HepG2 (cell line): ENCODE data around the gene C3orf85. TPM values are rescaled to one million over a fixed set of nuclear protein-coding genes. Genes with fewer than 3 reads are reported as not detected.
"Not testable (repeated sequence)": the region's sequence is repeated elsewhere in the genome, so short reads cannot be mapped to it uniquely, and the experiment has no call there.

Experiments
- ATAC-seq: fragments of 200-7000 bp; cut with Tn5 transposase; 3 replicates; pipeline ENCODE4 v1.9.1; 2020; ENCODE audit warnings: mild to moderate bottlenecking, moderate library complexity
- BruUV-seq: library from RNA; stranded (reverse); fragments of 400-500 nt; replicated peaks from 2 replicates; lab custom pipeline; 2021; lab: Mats Ljungman, UMichigan
- CTCF ChIA-PET: fragments of 300-600 bp; formaldehyde crosslinking; extraction: SDS; loops from one replicate; lab custom pipeline; 2021; ENCODE audit warnings: low total read pairs, inconsistent platforms, low intra/inter-chr PET ratio; lab: Yijun Ruan, JAX
- POLR2A ChIA-PET: fragments of 350-600 bp; sonication (Branson Sonifier 250); formaldehyde crosslinking; loops from one replicate; lab custom pipeline; 2020; ENCODE audit warnings: antibody characterized with exemption, inconsistent platforms; lab: Yijun Ruan, JAX
- DNase-seq: peaks from one replicate; pipeline ENCODE4 v3.0.0-alpha.2; 2015; ENCODE audit warnings: low spot score
- FAIRE-seq: peaks from 3 replicates; lab custom pipeline; 2011; peaks lifted over from hg19 to GRCh38; lab: Jason Lieb, UNC
- H2AFZ ChIP-seq: one replicate; pipeline ENCODE4 v1.6.1; 2011; ENCODE audit warnings: low read length, inconsistent platforms
- H3K27ac ChIP-seq: fragments of 300-600 bp; 3 replicates; pipeline ENCODE4 v1.8.0; 2011; ENCODE audit warnings: mixed run types, mild to moderate bottlenecking, mixed read lengths, low read length, inconsistent platforms; ENCODE audit not compliant: insufficient read depth; ENCODE audit errors: extremely low read length
- H3K27me3 ChIP-seq, 2 experiments: fragments of 200-600 bp in 1 of 2; 2 replicates in 1 of 2; 3 replicates in 1 of 2; pipeline versions ENCODE4 v1.6.0 to v1.8.0; 2011; ENCODE audit warnings: low read length in 2 of 2, mild to moderate bottlenecking in 2 of 2, moderate library complexity in 2 of 2, inconsistent platforms in 1 of 2; ENCODE audit not compliant: insufficient read depth in 2 of 2, control insufficient read depth in 1 of 2
- H3K36me3 ChIP-seq, 2 experiments: fragments of 200-600 bp in 1 of 2; replicated peaks in 1 of 2; 2 replicates in 1 of 2; 3 replicates in 1 of 2; pipeline versions ENCODE4 v1.5.1 to v1.8.0; 2011; ENCODE audit warnings: low read length in 2 of 2, inconsistent platforms in 1 of 2; ENCODE audit not compliant: insufficient read depth in 2 of 2, control insufficient read depth in 1 of 2
- H3K4me1 ChIP-seq: 2 replicates; pipeline ENCODE4 v1.5.1; 2012; ENCODE audit warnings: low read length, inconsistent platforms; ENCODE audit not compliant: insufficient read depth
- H3K4me2 ChIP-seq: 2 replicates; pipeline ENCODE4 v1.6.0; 2011; ENCODE audit warnings: low read depth, low read length, inconsistent platforms
- H3K4me3 ChIP-seq, 3 experiments: fragments of 200-600 bp in 1 of 3; sonication (generic), shearing (Covaris generic) in 1 of 3; replicated peaks in 1 of 3; 2 replicates each; pipeline ENCODE4 v1.5.1; 2011 to 2016; ENCODE audit warnings: low read length in 3 of 3, inconsistent platforms in 2 of 3, low read depth in 2 of 3, mild to moderate bottlenecking in 2 of 3, control low read depth in 1 of 3, mixed read lengths in 1 of 3; ENCODE audit not compliant: insufficient read depth in 1 of 3
- H3K79me2 ChIP-seq: one replicate; pipeline ENCODE4 v1.6.1; 2011; ENCODE audit warnings: low read length, inconsistent platforms; ENCODE audit not compliant: insufficient read depth
- H3K9ac ChIP-seq: 2 replicates; pipeline ENCODE4 v1.6.0; 2011; ENCODE audit warnings: mild to moderate bottlenecking, low read depth, low read length, inconsistent platforms; ENCODE audit not compliant: insufficient read depth
- H3K9me3 ChIP-seq: 2 replicates; pipeline ENCODE4 v1.5.1; 2012; ENCODE audit warnings: mild to moderate bottlenecking, low read length
- H4K20me1 ChIP-seq: 2 replicates; pipeline ENCODE4 v1.6.0; 2011; ENCODE audit warnings: inconsistent platforms, mild to moderate bottlenecking, low read length, moderate library complexity; ENCODE audit not compliant: insufficient read depth
- DZIP1 ChIP-seq: sonication (generic); formaldehyde crosslinking; IDR thresholded peaks from 2 replicates; pipeline ENCODE4 v1.5.0; 2020; ENCODE audit warnings: mild to moderate bottlenecking, missing genetic modification reagents
- GABPB1 ChIP-seq: IDR thresholded peaks from 2 replicates; pipeline ENCODE4 v1.6.1; 2016; ENCODE audit warnings: mild to moderate bottlenecking, missing genetic modification reagents, moderate library complexity, missing compliant biosample characterization
- MIXL1 ChIP-seq: IDR thresholded peaks from 2 replicates; pipeline ENCODE4 v1.6.1; 2016
- ZBTB21 ChIP-seq: sonication (generic); formaldehyde crosslinking; IDR thresholded peaks from 2 replicates; pipeline ENCODE4 v1.4.0; 2020; ENCODE audit warnings: missing genetic modification reagents
- ZFAT ChIP-seq: sonication (generic); formaldehyde crosslinking; conservative IDR thresholded peaks from 2 replicates; pipeline ENCODE4 v1.8.1; 2023; ENCODE audit warnings: missing genetic modification reagents, inconsistent platforms
- ZGPAT ChIP-seq: IDR thresholded peaks from 2 replicates; pipeline ENCODE4 v1.6.1; 2016; ENCODE audit warnings: mild to moderate bottlenecking
- ZNF547 ChIP-seq: sonication (generic); formaldehyde crosslinking; IDR thresholded peaks from 2 replicates; pipeline ENCODE4 v1.5.1; 2020; ENCODE audit warnings: mild to moderate bottlenecking, missing genetic modification reagents
- ZNF652 ChIP-seq: IDR thresholded peaks from 2 replicates; pipeline ENCODE4 v1.6.1; 2016; ENCODE audit warnings: low read depth, borderline replicate concordance
- WGBS: methylation state at CpG from one replicate; pipeline ENCODE4 v1.1.6; 2017; ENCODE audit warnings: low lambda C conversion rate; 5-methylcytosine and 5-hydroxymethylcytosine counted together
- in situ Hi-C: cut with HindIII; loops from 2 replicates; pipeline ENCODE4 v1.10.0; 2017; ENCODE audit warnings: low pct_unique_long_range_greater_than_20kb; ENCODE audit not compliant: extremely low pct_ligation_motif_present
- intact Hi-C: fragments of 100-400 bp; cut with micrococcal nuclease; formaldehyde crosslinking; loops from one replicate; pipeline ENCODE4 v1.10.0; 2022; ENCODE audit not compliant: unreplicated experiment
- polyA plus RNA-seq, 8 experiments: library from polyadenylated mRNA; depleted of rRNA in 3 of 8; stranded (reverse) in 7 of 8; unstranded in 1 of 8; fragments of >200 nt; fragmentation: Illumina TruSeq in 4 of 8; extraction: Trizol in 4 of 8; gene quantifications; 2 replicates each; pipeline versions ENCODE4 v1.2.1 to v1.2.3, GENCODE V29; 2011 to 2016; ENCODE audit warnings: low read depth in 4 of 8, missing spikeins in 1 of 8, mixed read lengths in 1 of 8; ENCODE audit not compliant: insufficient read depth in 1 of 8
- total RNA-seq, 5 experiments: library from RNA; depleted of rRNA; stranded (reverse); fragments of >200 nt; fragmentation: Illumina TruSeq; extraction: Trizol; gene quantifications; 2 replicates each; pipeline ENCODE4 v1.2.3, GENCODE V29; 2016; ENCODE audit warnings: low read depth in 1 of 5

Gene C3orf85
- total and polyA plus RNA-seq, 2 of the 13 experiments (the other 11 are each of a cell fraction or from before 2014, with no cell fraction given), result not detected

GRCh38 chr3:109132801-109133473, 3.6 kb upstream of the C3orf85 start:
- CTCF ChIA-PET, result no interaction called here
- no TSS peak for BruUV-seq
- H3K4me2 ChIP-seq, result 0 out of 2 replicates have a peak overlapping the region, but pooled peaks have one; percentile 3

GRCh38 chr3:109133474-109133816, 3.1 kb upstream of the C3orf85 start:
- H3K4me1 ChIP-seq, CTCF ChIA-PET: not testable (repeated sequence)

More at GRCh38 chr3:109132801-109133473, 3.6 kb upstream of the C3orf85 start:
- no peak overlapping the region for H3K27ac ChIP-seq
- DNase-seq (no peak), ATAC-seq (no peak), FAIRE-seq (no peak)
- no peaks in the 10 kb centered on the region for H4K20me1 ChIP-seq
- no peak overlapping the region for H2AFZ ChIP-seq
- 28% methylated on average over 5 of the region's 5 CpGs for WGBS
- no peaks in the 10 kb centered on the region for H3K9me3 ChIP-seq
- H3K4me1 ChIP-seq, result peaks cover 7% of the 10 kb centered on the region; the same call in 1 of the 2 replicates
- H3K36me3 ChIP-seq, result no peaks in the 10 kb centered on the region
- in situ Hi-C loops (no loop called here), intact Hi-C loops (no loop called here)
- no peaks in the 10 kb centered on the region for H3K79me2 ChIP-seq
- no peak overlapping the region for H3K9ac ChIP-seq
- TF ChIP-seq DZIP1 (CRISPR knock-in tag) (no peak), ZBTB21 (CRISPR knock-in tag) (no peak), ZNF652 (CRISPR knock-in tag) (peak; percentile 44; the same call in 1 of the 2 replicates), GABPB1 (no peak), ZFAT (CRISPR knock-in tag) (no peak), MIXL1 (CRISPR knock-in tag) (no peak), ZGPAT (no peak), ZNF547 (CRISPR knock-in tag) (no peak)
- H3K4me3 ChIP-seq, result no peak overlapping the region
- POLR2A ChIA-PET, result no interaction called here
- H3K27me3 ChIP-seq, result no peaks in the 10 kb centered on the region

More at GRCh38 chr3:109133474-109133816, 3.1 kb upstream of the C3orf85 start:
- POLR2A ChIA-PET, H3K4me3 ChIP-seq, H3K79me2 ChIP-seq, in situ Hi-C loops, FAIRE-seq, H3K27ac ChIP-seq, H3K9me3 ChIP-seq, BruUV-seq, H3K27me3 ChIP-seq, H2AFZ ChIP-seq, DNase-seq, intact Hi-C loops, ATAC-seq, H3K36me3 ChIP-seq, H3K9ac ChIP-seq, H4K20me1 ChIP-seq: not testable (repeated sequence)
- 7% methylated on average over 5 of the region's 5 CpGs for WGBS
- 0 out of 2 replicates have a peak overlapping the region, but pooled peaks have one; percentile 3 for H3K4me2 ChIP-seq
